Inflammatory macrophage (primary cell): ENCODE measurements around the gene ERBB2.

Experiments used
- DNase-seq, 2 donors: peaks; one replicate each; pipeline ENCODE4 v3.0.0-alpha.2; 2020 to 2022
- total RNA-seq, 18 experiments: gene quantifications; one replicate each; lab custom pipeline; 2026; ENCODE audit warnings: mixed read lengths in 6 of 18, inconsistent platforms in 2 of 18; lab: John Stamatoyannopoulos, UW

Gene ERBB2
- total RNA-seq, result 1.4 to 5.3 (median 3.0) reads per million in 18 experiments

- DNase-seq, result peak in 1 of 2 donors; percentile 41
Measured at GRCh38 chr17:39699818-39700147, at the start of gene ERBB2. Gene ERBB2 (plus strand): TSS chr17:39700064. CDS start chr17:39700239, 175 bp downstream.

- DNase-seq, result peak in 1 of 2 donors; percentile 43
Measured at GRCh38 chr17:39650121-39650579, 49.7 kb upstream of the ERBB2 start.

GRCh38 chr17:39651923-39652586, 47.8 kb upstream of the ERBB2 start:
- DNase-seq, result peak in 1 of 2 donors; percentile 52

GRCh38 chr17:39652587-39653315, 47.1 kb upstream of the ERBB2 start:
- DNase-seq, result no peak

- DNase-seq, result no peak
Measured at GRCh38 chr17:39653316-39653661, 46.6 kb upstream of the ERBB2 start.

GRCh38 chr17:39653662-39654331, 46.1 kb upstream of the ERBB2 start:
- peak; percentile 72 to 77 for DNase-seq

- DNase-seq, result no peak
Measured at GRCh38 chr17:39655105-39655504, 44.8 kb upstream of the ERBB2 start.

GRCh38 chr17:39658346-39658745, 41.5 kb upstream of the ERBB2 start:
- no peak for DNase-seq

GRCh38 chr17:39658760-39659159, 41.1 kb upstream of the ERBB2 start:
- no peak for DNase-seq

- peak; percentile 37 to 54 for DNase-seq
Measured at GRCh38 chr17:39659279-39660010, 40.4 kb upstream of the ERBB2 start.

GRCh38 chr17:39660011-39660360, 39.9 kb upstream of the ERBB2 start:
- DNase-seq, result no peak

- DNase-seq, result no peak
Measured at GRCh38 chr17:39660397-39661385, 39.2 kb upstream of the ERBB2 start.

- DNase-seq, result no peak
Measured at GRCh38 chr17:39661744-39662541, 37.9 kb upstream of the ERBB2 start.

- no peak for DNase-seq
Measured at GRCh38 chr17:39662551-39663339, 37.1 kb upstream of the ERBB2 start.

- no peak for DNase-seq
Measured at GRCh38 chr17:39663340-39663687, 36.5 kb upstream of the ERBB2 start.

GRCh38 chr17:39663688-39664580, 35.9 kb upstream of the ERBB2 start:
- no peak for DNase-seq

- no peak for DNase-seq
Measured at GRCh38 chr17:39664581-39665561, 35.0 kb upstream of the ERBB2 start, which contains the start of gene TCAP. Gene TCAP (plus strand): TSS chr17:39665349. CDS start chr17:39665360, 11 bp downstream.
